SK-N-MC (cell line): ENCODE measurements around the gene RANGAP1.

Source experiments
- EZH2 ChIP-seq: fragments of 200-600 bp; sonication (generic); IDR thresholded peaks from one replicate; pipeline ENCODE4 v1.6.1; 2017; ENCODE audit warnings: antibody characterized with exemption
- POLR2AphosphoS5 ChIP-seq: IDR thresholded peaks from 2 replicates; pipeline ENCODE4 v1.6.1; 2012; ENCODE audit warnings: mild to moderate bottlenecking, low read depth, low read length, borderline replicate concordance

- TF ChIP-seq POLR2AphosphoS5 (no peak), EZH2 (no peak)
These were observed 55.6 kb downstream of the RANGAP1 start for GRCh38 chr22:41230401-41230785.
